ENCODE data around the gene CDC45. TPM values are rescaled to one million over a fixed set of nuclear protein-coding genes. Genes with fewer than 3 reads are reported as not detected.

The CDC45 gene
- total RNA-seq, 1 donor from 2014 or later: 6.2 TPM

GRCh38 chr22:19450363-19451175 lies 29.2 kb upstream of the CDC45 start:
- no peaks in the 10 kb centered on the region for H3K9me3 Mint-ChIP-seq (ENCODE audit: unreplicated experiment)
- H3K27ac Mint-ChIP-seq (ENCODE audit: unreplicated experiment): no peak overlapping the region
- H3K27me3 Mint-ChIP-seq (ENCODE audit: unreplicated experiment): peaks cover 8% of the 10 kb centered on the region
- H3K4me3 Mint-ChIP-seq (ENCODE audit: unreplicated experiment): no peak overlapping the region
- no peak for DNase-seq (ENCODE audit: low spot score)
- TF ChIP-seq CTCF (IDR thresholded peaks at IDR 0.05; ENCODE audit: unreplicated experiment): no peak
- H3K4me1 Mint-ChIP-seq (ENCODE audit: unreplicated experiment): peaks cover 14% of the 10 kb centered on the region
- H3K36me3 Mint-ChIP-seq (ENCODE audit: low read depth, unreplicated experiment): peaks cover 13% of the 10 kb centered on the region

GRCh38 chr22:19451570-19451969 lies 28.1 kb upstream of the CDC45 start:
- H3K4me1 Mint-ChIP-seq (ENCODE audit: unreplicated experiment): peaks cover 9% of the 10 kb centered on the region
- TF ChIP-seq CTCF (IDR thresholded peaks at IDR 0.05; ENCODE audit: unreplicated experiment): no peak
- peaks cover 19% of the 10 kb centered on the region for H3K36me3 Mint-ChIP-seq (ENCODE audit: low read depth, unreplicated experiment)
- H3K27ac Mint-ChIP-seq (ENCODE audit: unreplicated experiment): no peak overlapping the region
- no peaks in the 10 kb centered on the region for H3K9me3 Mint-ChIP-seq (ENCODE audit: unreplicated experiment)
- H3K27me3 Mint-ChIP-seq (ENCODE audit: unreplicated experiment): peaks cover 5% of the 10 kb centered on the region
- DNase-seq (ENCODE audit: low spot score): no peak
- H3K4me3 Mint-ChIP-seq (ENCODE audit: unreplicated experiment): no peak overlapping the region

- Mint-ChIP-seq H3K27ac (ENCODE audit: unreplicated experiment) (no peak overlapping the region), H3K4me1 (ENCODE audit: unreplicated experiment) (no peaks in the 10 kb centered on the region), H3K4me3 (ENCODE audit: unreplicated experiment) (no peak overlapping the region), H3K27me3 (ENCODE audit: unreplicated experiment) (peaks cover 3% of the 10 kb centered on the region), H3K36me3 (ENCODE audit: low read depth, unreplicated experiment) (peaks cover 25% of the 10 kb centered on the region), H3K9me3 (ENCODE audit: unreplicated experiment) (no peaks in the 10 kb centered on the region)
- no peak for TF ChIP-seq CTCF (IDR thresholded peaks at IDR 0.05; ENCODE audit: unreplicated experiment)
- DNase-seq (ENCODE audit: low spot score): no peak
Observed at GRCh38 chr22:19453718-19454117, 26.0 kb upstream of the CDC45 start.

- Mint-ChIP-seq H3K27ac (ENCODE audit: unreplicated experiment) (no peak overlapping the region), H3K36me3 (ENCODE audit: low read depth, unreplicated experiment) (peaks cover 25% of the 10 kb centered on the region), H3K27me3 (ENCODE audit: unreplicated experiment) (peaks cover 3% of the 10 kb centered on the region), H3K4me1 (ENCODE audit: unreplicated experiment) (no peaks in the 10 kb centered on the region), H3K4me3 (ENCODE audit: unreplicated experiment) (peak overlapping the region; percentile 52), H3K9me3 (ENCODE audit: unreplicated experiment) (no peaks in the 10 kb centered on the region)
- no peak for TF ChIP-seq CTCF (IDR thresholded peaks at IDR 0.05; ENCODE audit: unreplicated experiment)
- no peak for DNase-seq (ENCODE audit: low spot score)
Observed at GRCh38 chr22:19454156-19454555, 25.6 kb upstream of the CDC45 start.

- Mint-ChIP-seq H3K27ac (ENCODE audit: unreplicated experiment) (no peak overlapping the region), H3K27me3 (ENCODE audit: unreplicated experiment) (peaks cover 1% of the 10 kb centered on the region), H3K4me3 (ENCODE audit: unreplicated experiment) (no peak overlapping the region), H3K36me3 (ENCODE audit: low read depth, unreplicated experiment) (peaks cover 26% of the 10 kb centered on the region), H3K4me1 (ENCODE audit: unreplicated experiment) (no peaks in the 10 kb centered on the region), H3K9me3 (ENCODE audit: unreplicated experiment) (no peaks in the 10 kb centered on the region)
- no peak for TF ChIP-seq CTCF (IDR thresholded peaks at IDR 0.05; ENCODE audit: unreplicated experiment)
- DNase-seq (ENCODE audit: low spot score): no peak
Observed at GRCh38 chr22:19455033-19455432, 24.7 kb upstream of the CDC45 start.
